CD14-positive monocyte (primary cell): ENCODE results near the gene ADAMTS3. TPM values are rescaled to one million over a fixed set of nuclear protein-coding genes. Genes with fewer than 3 reads are reported as not detected.

Experiments
- DNase-seq, 3 donors: peaks; one replicate each; pipeline ENCODE4 v3.0.0-alpha.2; 2011 to 2022
- H2AFZ ChIP-seq: 2 replicates; pipeline ENCODE4 v1.6.0; 2012; ENCODE audit warnings: mild to moderate bottlenecking, low read depth, low read length, inconsistent platforms; ENCODE audit not compliant: insufficient read depth, poor library complexity, severe bottlenecking
- H3K27ac ChIP-seq, 2 donors: 1 replicate in 1 of 2; 2 replicates in 1 of 2; pipeline ENCODE4 v1.5.1; 2012 to 2013; ENCODE audit warnings: low read length in 2 of 2, control low read depth in 1 of 2, inconsistent platforms in 1 of 2, low read depth in 1 of 2, mild to moderate bottlenecking in 1 of 2
- H3K27me3 ChIP-seq, 2 donors: one replicate each; pipeline versions ENCODE4 v1.6.0 to v1.6.1; 2011 to 2013; ENCODE audit warnings: low read length in 2 of 2; ENCODE audit not compliant: control insufficient read depth in 2 of 2, insufficient read depth in 2 of 2
- H3K36me3 ChIP-seq, 2 donors: replicated peaks in 1 of 2; 1 replicate in 1 of 2; 2 replicates in 1 of 2; pipeline versions ENCODE4 v1.5.1 to v1.6.1; 2012 to 2013; ENCODE audit warnings: low read length in 2 of 2, control low read depth in 1 of 2, inconsistent platforms in 1 of 2, mild to moderate bottlenecking in 1 of 2; ENCODE audit not compliant: insufficient read depth in 2 of 2, control insufficient read depth in 1 of 2
- H3K4me1 ChIP-seq, 2 donors: 1 replicate in 1 of 2; 2 replicates in 1 of 2; pipeline versions ENCODE4 v1.5.1 to v1.6.1; 2012 to 2013; ENCODE audit warnings: low read length in 2 of 2, control low read depth in 1 of 2, inconsistent platforms in 1 of 2, mild to moderate bottlenecking in 1 of 2, moderate library complexity in 1 of 2; ENCODE audit not compliant: insufficient read depth in 2 of 2, control insufficient read depth in 1 of 2
- H3K4me2 ChIP-seq: replicated peaks from 2 replicates; pipeline ENCODE3; 2012; ENCODE audit warnings: low read length, moderate library complexity, mild to moderate bottlenecking; ENCODE audit not compliant: poor library complexity, severe bottlenecking; ENCODE audit errors: extremely low read depth
- H3K4me3 ChIP-seq, 3 experiments: fragments of 200-600 bp in 1 of 3; sonication (generic) in 1 of 3; replicated peaks in 1 of 3; 1 replicate in 2 of 3; 2 replicates in 1 of 3; pipeline ENCODE4 v1.5.1; 2011 to 2013; ENCODE audit warnings: low read length in 3 of 3, mild to moderate bottlenecking in 3 of 3, control low read depth in 2 of 3, low read depth in 2 of 3, inconsistent platforms in 1 of 3, moderate library complexity in 1 of 3
- H3K79me2 ChIP-seq: 2 replicates; pipeline ENCODE4 v1.6.0; 2012; ENCODE audit warnings: mild to moderate bottlenecking, control low read depth, inconsistent platforms, low read length, moderate library complexity; ENCODE audit not compliant: insufficient read depth
- H3K9ac ChIP-seq: 2 replicates; pipeline ENCODE4 v1.6.0; 2017; ENCODE audit warnings: low read length, mild to moderate bottlenecking; ENCODE audit not compliant: insufficient read depth, poor library complexity, severe bottlenecking
- H3K9me3 ChIP-seq, 2 donors: replicated peaks in 1 of 2; 1 replicate in 1 of 2; 2 replicates in 1 of 2; pipeline versions ENCODE4 v1.5.1 to v1.6.1; 2012 to 2013; ENCODE audit warnings: low read length in 2 of 2, control low read depth in 1 of 2; ENCODE audit not compliant: control insufficient read depth in 1 of 2, insufficient read depth in 1 of 2
- H4K20me1 ChIP-seq: 2 replicates; pipeline ENCODE4 v1.6.0; 2012; ENCODE audit warnings: mild to moderate bottlenecking, low read length, control low read depth, moderate library complexity; ENCODE audit not compliant: insufficient read depth
- H3K27ac Mint-ChIP-seq, 7 donors: one replicate each; pipeline ENCODE4 v1.8.0; 2020; ENCODE audit warnings: mild to moderate bottlenecking in 7 of 7, mixed read lengths in 7 of 7, moderate library complexity in 6 of 7, inconsistent platforms in 2 of 7
- H3K27me3 Mint-ChIP-seq, 3 donors: one replicate each; pipeline ENCODE4 v1.8.0; 2021 to 2022; ENCODE audit warnings: low read depth in 3 of 3, mild to moderate bottlenecking in 3 of 3, mixed read lengths in 3 of 3, moderate library complexity in 3 of 3, inconsistent platforms in 1 of 3
- H3K36me3 Mint-ChIP-seq, 2 donors: one replicate each; pipeline ENCODE4 v1.8.0; 2020; ENCODE audit warnings: mixed read lengths in 2 of 2, inconsistent platforms in 1 of 2, mild to moderate bottlenecking in 1 of 2
- H3K4me1 Mint-ChIP-seq: one replicate; pipeline ENCODE4 v1.8.0; 2020; ENCODE audit warnings: mild to moderate bottlenecking, mixed read lengths
- H3K4me3 Mint-ChIP-seq, 2 donors: one replicate each; pipeline ENCODE4 v1.8.0; 2020; ENCODE audit warnings: mild to moderate bottlenecking in 2 of 2, mixed read lengths in 2 of 2, moderate library complexity in 1 of 2
- H3K9me3 Mint-ChIP-seq, 7 donors: one replicate each; pipeline ENCODE4 v1.8.0; 2020 to 2022; ENCODE audit warnings: mixed read lengths in 7 of 7, mild to moderate bottlenecking in 6 of 7, moderate library complexity in 6 of 7, inconsistent platforms in 2 of 7
- WGBS: methylation state at CpG from one replicate; pipeline ENCODE4 v1.1.5; 2013; ENCODE audit warnings: missing lambda C conversion rate; ENCODE audit not compliant: insufficient coverage; 5-methylcytosine and 5-hydroxymethylcytosine counted together
- intact Hi-C, 2 donors: fragments of 100-400 bp; cut with micrococcal nuclease; formaldehyde crosslinking; loops; one replicate each; pipeline versions ENCODE4 v1.15.0 to v1.15.1; 2023
- polyA plus RNA-seq, 3 donors: library from polyadenylated mRNA; depleted of rRNA in 1 of 3; unstranded in 2 of 3; stranded (reverse) in 1 of 3; fragments of 300-500 nt in 2 of 3; fragments of >200 nt in 1 of 3; fragmentation: Illumina TruSeq in 2 of 3; gene quantifications; 1 replicate in 2 of 3; 2 replicates in 1 of 3; pipeline ENCODE4 v1.2.3, GENCODE V29; 2012 to 2021
- TF ChIP-seq, protein P1 (sequence below): fragments of 200-600 bp; IDR thresholded peaks from one replicate; pipeline ENCODE4 v1.8.0; 2022; ENCODE audit warnings: antibody characterized with exemption, mild to moderate bottlenecking

Gene ADAMTS3
- polyA plus RNA-seq, 3 donors: not detected

- H3K4me1 Mint-ChIP-seq: no peaks in the 10 kb centered on the region
- 86% methylated on average over 2 of the region's 3 CpGs for WGBS
- Histone ChIP-seq H3K4me2 (no peak overlapping the region), H3K4me3 (no peak overlapping the region), H2AFZ (no peak overlapping the region), H3K9me3 (no peaks in the 10 kb centered on the region), H3K27ac (no peak overlapping the region), H3K27me3 (no peaks in the 10 kb centered on the region), H4K20me1 (no peaks in the 10 kb centered on the region), H3K9ac (no peak overlapping the region), H3K36me3 (no peaks in the 10 kb centered on the region), H3K4me1 (no peaks in the 10 kb centered on the region), H3K79me2 (no peaks in the 10 kb centered on the region)
- H3K27me3 Mint-ChIP-seq: peaks cover 0 to 3% (median 2%) of the 10 kb centered on the region in 3 donors
- no peak overlapping the region for H3K27ac Mint-ChIP-seq
- peaks cover 0 to 5% (median 0%) of the 10 kb centered on the region in 7 donors for H3K9me3 Mint-ChIP-seq
- H3K4me3 Mint-ChIP-seq: no peak overlapping the region
- DNase-seq: no peak
- intact Hi-C loops: no loop called here
- TF ChIP-seq, protein P1, sequence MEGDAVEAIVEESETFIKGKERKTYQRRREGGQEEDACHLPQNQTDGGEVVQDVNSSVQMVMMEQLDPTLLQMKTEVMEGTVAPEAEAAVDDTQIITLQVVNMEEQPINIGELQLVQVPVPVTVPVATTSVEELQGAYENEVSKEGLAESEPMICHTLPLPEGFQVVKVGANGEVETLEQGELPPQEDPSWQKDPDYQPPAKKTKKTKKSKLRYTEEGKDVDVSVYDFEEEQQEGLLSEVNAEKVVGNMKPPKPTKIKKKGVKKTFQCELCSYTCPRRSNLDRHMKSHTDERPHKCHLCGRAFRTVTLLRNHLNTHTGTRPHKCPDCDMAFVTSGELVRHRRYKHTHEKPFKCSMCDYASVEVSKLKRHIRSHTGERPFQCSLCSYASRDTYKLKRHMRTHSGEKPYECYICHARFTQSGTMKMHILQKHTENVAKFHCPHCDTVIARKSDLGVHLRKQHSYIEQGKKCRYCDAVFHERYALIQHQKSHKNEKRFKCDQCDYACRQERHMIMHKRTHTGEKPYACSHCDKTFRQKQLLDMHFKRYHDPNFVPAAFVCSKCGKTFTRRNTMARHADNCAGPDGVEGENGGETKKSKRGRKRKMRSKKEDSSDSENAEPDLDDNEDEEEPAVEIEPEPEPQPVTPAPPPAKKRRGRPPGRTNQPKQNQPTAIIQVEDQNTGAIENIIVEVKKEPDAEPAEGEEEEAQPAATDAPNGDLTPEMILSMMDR: no peak
- H3K36me3 Mint-ChIP-seq: no peaks in the 10 kb centered on the region
These were observed 39.7 kb downstream of the ADAMTS3 start for GRCh38 chr4:72529148-72529822.

DNA sequence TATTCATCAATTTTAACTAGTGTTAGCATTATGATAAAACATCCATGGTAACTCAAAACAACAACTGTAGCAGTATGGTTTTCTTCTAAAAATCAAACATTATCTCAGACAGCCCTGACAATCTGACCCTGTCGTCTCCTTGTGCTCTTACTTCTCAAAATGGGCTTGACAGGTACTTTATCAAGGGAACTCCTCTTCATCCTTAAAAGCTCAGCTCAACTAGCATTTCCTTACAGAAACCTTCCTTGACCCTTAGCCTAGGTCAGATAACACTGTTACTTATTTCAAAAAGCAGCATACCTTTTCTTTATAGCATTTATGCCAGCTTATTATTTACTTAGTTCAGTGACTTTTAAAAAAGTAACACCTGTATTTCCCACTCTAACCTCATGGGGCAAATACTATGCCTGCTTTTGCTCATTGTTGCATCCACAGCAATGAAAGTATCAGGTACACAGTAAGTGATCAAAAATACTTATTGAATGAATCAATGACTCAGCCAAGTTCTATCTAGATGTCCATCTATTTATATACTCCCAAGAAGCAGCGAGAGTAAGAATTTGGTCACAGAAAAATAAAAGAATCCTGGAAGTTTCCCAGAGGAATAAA lies 41.9 kb downstream of the ADAMTS3 start:
- Histone ChIP-seq H3K4me1 (no peaks in the 10 kb centered on the region), H4K20me1 (no peaks in the 10 kb centered on the region), H3K27me3 (no peaks in the 10 kb centered on the region), H2AFZ (no peak overlapping the region), H3K79me2 (no peaks in the 10 kb centered on the region), H3K27ac (no peak overlapping the region), H3K9ac (no peak overlapping the region), H3K4me3 (no peak overlapping the region), H3K4me2 (no peak overlapping the region), H3K9me3 (no peaks in the 10 kb centered on the region), H3K36me3 (no peaks in the 10 kb centered on the region)
- no peak overlapping the region for H3K27ac Mint-ChIP-seq
- H3K36me3 Mint-ChIP-seq: no peaks in the 10 kb centered on the region
- H3K9me3 Mint-ChIP-seq: peaks cover 0 to 2% (median 0%) of the 10 kb centered on the region in 7 donors
- DNase-seq: no peak
- 93% methylated on average over 1 of the region's 2 CpGs for WGBS
- TF ChIP-seq, protein P1: no peak
- peaks cover 0 to 3% (median 2%) of the 10 kb centered on the region in 3 donors for H3K27me3 Mint-ChIP-seq
- H3K4me1 Mint-ChIP-seq: no peaks in the 10 kb centered on the region
- intact Hi-C loops: no loop called here
- H3K4me3 Mint-ChIP-seq: no peak overlapping the region
